Measurements from ENCODE around the gene CNKSR1.

Gene CNKSR1

DNA sequence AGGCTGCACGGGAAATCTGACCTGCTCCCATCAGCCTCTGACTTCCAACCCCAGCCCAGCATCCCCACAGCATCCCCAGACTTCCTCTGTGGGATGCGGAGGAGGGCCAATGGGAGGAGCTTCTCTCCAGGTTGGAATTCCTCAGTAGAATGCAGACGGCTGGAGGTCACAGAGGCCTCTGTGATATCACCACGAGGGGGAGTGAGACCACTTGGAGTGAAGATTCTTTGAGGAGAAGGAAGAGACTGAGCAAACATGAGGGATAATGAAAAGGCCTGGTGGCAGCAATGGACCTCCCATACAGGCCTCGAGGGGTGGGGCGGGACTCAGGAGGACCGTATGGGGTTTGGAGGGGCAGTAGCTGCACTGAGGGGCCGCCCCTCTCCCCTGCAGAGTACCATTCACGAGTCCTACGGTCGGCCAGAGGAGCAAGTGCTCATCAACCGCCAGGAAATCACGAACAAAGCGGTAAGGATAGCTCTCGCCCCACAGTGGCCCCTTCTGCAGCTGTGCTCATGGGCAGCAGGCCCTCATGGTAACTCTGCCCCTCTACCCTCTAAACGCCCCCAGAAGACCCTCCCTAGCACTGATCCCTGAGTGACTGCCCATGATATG is 13.2 kb downstream of the CNKSR1 start, which contains the start of gene CATSPER4:
TSS of gene CATSPER4 (plus strand) at position 230 of the 615 bp plus-strand sequence. CDS start at position 256, 26 bp downstream.
- Histone ChIP-seq H3K9me2 (ENCODE audit: low read depth, low read length) (no peaks in the 10 kb centered on the region), H3K27me3 (ENCODE audit: insufficient read depth, low read length) (0 out of 2 replicates have a peak, but pooled peaks cover 5% of the 10 kb centered on the region), H3F3A (ENCODE audit: insufficient read depth, low read length) (no peaks in the 10 kb centered on the region), H3K27ac (ENCODE audit: low read depth, low read length, poor library complexity, severe bottlenecking) (no peak within 1 kb of the TSS), H3K4me3 (ENCODE audit: low read depth, low read length, poor library complexity, severe bottlenecking) (no peak within 1 kb of the TSS), H3K4me2 (ENCODE audit: low read length) (no peak within 1 kb of the TSS), H4K20me1 (ENCODE audit: insufficient read depth, low read length) (no peaks in the 10 kb centered on the region), H3K79me2 (ENCODE audit: insufficient read depth, low read length) (no peaks in the 10 kb centered on the region), H3K9ac (ENCODE audit: low read length) (no peak within 1 kb of the TSS), H2AFZ (ENCODE audit: low read length) (no peak within 1 kb of the TSS), H3K4me1 (ENCODE audit: insufficient read depth, low read length, severe bottlenecking) (no peaks in the 10 kb centered on the region), H3K36me3 (ENCODE audit: insufficient read depth, low read length) (no peaks in the 10 kb centered on the region), H3K9me3 (ENCODE audit: low read length) (no peaks in the 10 kb centered on the region)
- TF ChIP-seq, protein P1, sequence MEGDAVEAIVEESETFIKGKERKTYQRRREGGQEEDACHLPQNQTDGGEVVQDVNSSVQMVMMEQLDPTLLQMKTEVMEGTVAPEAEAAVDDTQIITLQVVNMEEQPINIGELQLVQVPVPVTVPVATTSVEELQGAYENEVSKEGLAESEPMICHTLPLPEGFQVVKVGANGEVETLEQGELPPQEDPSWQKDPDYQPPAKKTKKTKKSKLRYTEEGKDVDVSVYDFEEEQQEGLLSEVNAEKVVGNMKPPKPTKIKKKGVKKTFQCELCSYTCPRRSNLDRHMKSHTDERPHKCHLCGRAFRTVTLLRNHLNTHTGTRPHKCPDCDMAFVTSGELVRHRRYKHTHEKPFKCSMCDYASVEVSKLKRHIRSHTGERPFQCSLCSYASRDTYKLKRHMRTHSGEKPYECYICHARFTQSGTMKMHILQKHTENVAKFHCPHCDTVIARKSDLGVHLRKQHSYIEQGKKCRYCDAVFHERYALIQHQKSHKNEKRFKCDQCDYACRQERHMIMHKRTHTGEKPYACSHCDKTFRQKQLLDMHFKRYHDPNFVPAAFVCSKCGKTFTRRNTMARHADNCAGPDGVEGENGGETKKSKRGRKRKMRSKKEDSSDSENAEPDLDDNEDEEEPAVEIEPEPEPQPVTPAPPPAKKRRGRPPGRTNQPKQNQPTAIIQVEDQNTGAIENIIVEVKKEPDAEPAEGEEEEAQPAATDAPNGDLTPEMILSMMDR (IDR thresholded peaks at IDR 0.05; ENCODE audit: low read length), result peak; percentile 47; the same call in 1 of the 2 replicates
- TF ChIP-seq EZH2 (IDR thresholded peaks at IDR 0.05; ENCODE audit: borderline replicate concordance, low read length), result no peak

DNA sequence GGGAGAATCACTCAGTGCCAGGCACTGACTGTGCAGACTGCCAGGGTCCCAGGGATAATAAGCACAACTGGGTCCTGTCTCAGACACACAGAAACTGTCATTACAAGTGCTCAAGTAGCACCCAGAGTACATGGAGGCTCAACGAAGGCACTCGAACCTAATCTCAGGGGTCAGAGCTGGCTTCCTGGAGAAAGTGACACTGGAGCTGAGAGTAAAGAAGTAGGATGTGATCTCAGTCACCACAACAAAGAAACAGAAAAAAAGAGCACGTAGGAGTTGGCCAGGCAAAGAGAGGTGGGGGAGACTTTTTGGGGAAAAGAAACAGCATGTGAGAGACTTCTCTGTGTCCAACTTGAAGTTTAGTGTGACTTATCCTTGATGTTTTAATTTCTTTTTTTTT is 14.4 kb downstream of the CNKSR1 start:
- no peak overlapping the region for H3K4me3 ChIP-seq (ENCODE audit: low read depth, low read length, poor library complexity, severe bottlenecking)
- H3K27ac ChIP-seq (ENCODE audit: low read depth, low read length, poor library complexity, severe bottlenecking), result no peak overlapping the region
- H4K20me1 ChIP-seq (ENCODE audit: insufficient read depth, low read length), result no peaks in the 10 kb centered on the region
- TF ChIP-seq EZH2 (IDR thresholded peaks at IDR 0.05; ENCODE audit: borderline replicate concordance, low read length), result no peak
- no peaks in the 10 kb centered on the region for H3K9me3 ChIP-seq (ENCODE audit: low read length)
- H2AFZ ChIP-seq (ENCODE audit: low read length), result no peak overlapping the region
- no peaks in the 10 kb centered on the region for H3F3A ChIP-seq (ENCODE audit: insufficient read depth, low read length)
- no peaks in the 10 kb centered on the region for H3K9me2 ChIP-seq (ENCODE audit: low read depth, low read length)
- no peak overlapping the region for H3K9ac ChIP-seq (ENCODE audit: low read length)
- H3K79me2 ChIP-seq (ENCODE audit: insufficient read depth, low read length), result no peaks in the 10 kb centered on the region
- H3K36me3 ChIP-seq (ENCODE audit: insufficient read depth, low read length), result no peaks in the 10 kb centered on the region
- H3K4me2 ChIP-seq (ENCODE audit: low read length), result no peak overlapping the region
- H3K4me1 ChIP-seq (ENCODE audit: insufficient read depth, low read length, severe bottlenecking), result no peaks in the 10 kb centered on the region
- 0 out of 2 replicates have a peak, but pooled peaks cover 3% of the 10 kb centered on the region for H3K27me3 ChIP-seq (ENCODE audit: insufficient read depth, low read length)

DNA sequence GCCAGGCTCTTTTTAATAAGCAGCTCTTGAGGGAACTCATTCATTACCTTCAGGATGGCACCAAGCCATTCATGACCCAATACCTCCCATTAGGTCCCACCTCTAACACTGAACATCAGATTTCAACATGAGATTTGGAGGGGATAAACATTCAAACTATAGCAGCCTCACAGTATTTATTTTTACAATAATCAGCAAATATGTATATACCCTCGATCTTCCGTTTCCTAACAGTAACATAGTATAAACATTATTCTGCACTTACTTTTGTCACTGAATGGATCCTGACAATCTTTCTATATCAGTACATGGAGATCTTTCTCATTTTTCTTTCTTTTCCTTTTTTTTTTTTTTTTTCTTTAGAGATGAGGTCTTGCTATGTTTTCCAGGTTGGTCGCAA is 18.5 kb downstream of the CNKSR1 start:
- H3K4me2 ChIP-seq (ENCODE audit: low read length), result no peak overlapping the region
- H3K9me2 ChIP-seq (ENCODE audit: low read depth, low read length), result no peaks in the 10 kb centered on the region
- TF ChIP-seq, protein P1 (IDR thresholded peaks at IDR 0.05; ENCODE audit: low read length), result no peak
- TF ChIP-seq EZH2 (IDR thresholded peaks at IDR 0.05; ENCODE audit: borderline replicate concordance, low read length), result no peak
- no peaks in the 10 kb centered on the region for H4K20me1 ChIP-seq (ENCODE audit: insufficient read depth, low read length)
- H3K9ac ChIP-seq (ENCODE audit: low read length), result no peak overlapping the region
- no peaks in the 10 kb centered on the region for H3F3A ChIP-seq (ENCODE audit: insufficient read depth, low read length)
- H2AFZ ChIP-seq (ENCODE audit: low read length), result no peak overlapping the region
- no peak overlapping the region for H3K4me3 ChIP-seq (ENCODE audit: low read depth, low read length, poor library complexity, severe bottlenecking)
- H3K9me3 ChIP-seq (ENCODE audit: low read length), result no peaks in the 10 kb centered on the region
- H3K27me3 ChIP-seq (ENCODE audit: insufficient read depth, low read length), result no peaks in the 10 kb centered on the region; the same call in 1 of the 2 replicates
- H3K27ac ChIP-seq (ENCODE audit: low read depth, low read length, poor library complexity, severe bottlenecking), result no peak overlapping the region
- H3K79me2 ChIP-seq (ENCODE audit: insufficient read depth, low read length), result no peaks in the 10 kb centered on the region
- H3K36me3 ChIP-seq (ENCODE audit: insufficient read depth, low read length), result no peaks in the 10 kb centered on the region
- no peaks in the 10 kb centered on the region for H3K4me1 ChIP-seq (ENCODE audit: insufficient read depth, low read length, severe bottlenecking)

DNA sequence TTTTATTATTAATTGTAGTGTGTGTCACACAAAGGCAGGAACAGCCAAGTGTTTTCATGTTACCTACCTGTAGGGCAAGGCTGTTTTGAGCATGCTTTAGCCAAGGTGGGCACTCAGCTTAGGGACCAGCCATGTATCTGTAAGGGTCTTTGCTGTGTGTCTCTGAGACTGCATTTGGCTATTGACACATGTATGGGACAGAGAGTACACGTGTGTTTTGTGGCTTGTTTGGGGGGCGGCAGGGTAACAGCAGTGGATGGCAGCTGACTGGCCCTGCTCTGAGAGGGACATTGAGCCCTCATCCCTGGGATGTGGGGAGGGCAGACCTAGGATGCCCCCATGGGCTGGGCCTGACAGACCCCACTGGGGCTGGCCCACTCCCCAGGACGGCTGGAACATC is 20.0 kb downstream of the CNKSR1 start:
- no peaks in the 10 kb centered on the region for H3K9me2 ChIP-seq (ENCODE audit: low read depth, low read length)
- H3K27ac ChIP-seq (ENCODE audit: low read depth, low read length, poor library complexity, severe bottlenecking), result no peak overlapping the region
- H3K79me2 ChIP-seq (ENCODE audit: insufficient read depth, low read length), result no peaks in the 10 kb centered on the region
- no peaks in the 10 kb centered on the region for H3K9me3 ChIP-seq (ENCODE audit: low read length)
- no peak for TF ChIP-seq EZH2 (IDR thresholded peaks at IDR 0.05; ENCODE audit: borderline replicate concordance, low read length)
- TF ChIP-seq, protein P1 (IDR thresholded peaks at IDR 0.05; ENCODE audit: low read length), result no peak
- no peaks in the 10 kb centered on the region for H3F3A ChIP-seq (ENCODE audit: insufficient read depth, low read length)
- no peaks in the 10 kb centered on the region for H3K4me1 ChIP-seq (ENCODE audit: insufficient read depth, low read length, severe bottlenecking)
- no peak overlapping the region for H2AFZ ChIP-seq (ENCODE audit: low read length)
- no peak overlapping the region for H3K9ac ChIP-seq (ENCODE audit: low read length)
- H3K27me3 ChIP-seq (ENCODE audit: insufficient read depth, low read length), result no peaks in the 10 kb centered on the region; the same call in 1 of the 2 replicates
- no peaks in the 10 kb centered on the region for H3K36me3 ChIP-seq (ENCODE audit: insufficient read depth, low read length)
- no peaks in the 10 kb centered on the region for H4K20me1 ChIP-seq (ENCODE audit: insufficient read depth, low read length)
- H3K4me2 ChIP-seq (ENCODE audit: low read length), result no peak overlapping the region
- no peak overlapping the region for H3K4me3 ChIP-seq (ENCODE audit: low read depth, low read length, poor library complexity, severe bottlenecking)
